Measurements from ENCODE around the gene FMN2. TPM values are rescaled to one million over a fixed set of nuclear protein-coding genes. Genes with fewer than 3 reads are reported as not detected.

FMN2 gene
- total and polyA plus RNA-seq, 8 donors = 0.20 to 2.1 (median 1.2) TPM

DNA sequence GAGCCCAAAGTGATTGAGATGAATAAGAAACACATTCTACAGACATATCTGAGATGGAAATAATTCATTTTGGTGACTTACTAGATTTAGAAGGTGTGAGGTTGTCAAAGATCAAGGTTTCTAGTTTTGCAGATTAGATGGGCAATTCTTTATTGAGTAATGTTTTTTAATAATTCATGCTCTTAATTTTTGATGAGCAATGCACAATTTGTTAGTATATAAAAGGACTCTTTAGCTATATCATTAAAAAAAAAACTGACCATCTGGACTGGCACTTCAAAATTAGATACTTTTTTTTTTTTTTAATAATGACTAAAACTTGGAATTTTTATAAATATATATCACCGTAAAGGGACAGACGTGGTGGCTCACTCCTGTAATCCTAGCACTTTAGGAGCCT, 63.9 kb downstream of the FMN2 start:
- Histone ChIP-seq H3K4me3 (no peak overlapping the region), H3K27me3 (no peaks in the 10 kb centered on the region), H3K9me3 (peaks cover 0 to 7% of the 10 kb centered on the region in 2 donors), H3K36me3 (no peaks in the 10 kb centered on the region), H3K27ac (no peak overlapping the region), H3K4me1 (no peaks in the 10 kb centered on the region)
- intact Hi-C loops (cut with DNase I) = no loop called here
- DNase-seq (no peak), ATAC-seq (no peak)
- TF ChIP-seq, protein P1, sequence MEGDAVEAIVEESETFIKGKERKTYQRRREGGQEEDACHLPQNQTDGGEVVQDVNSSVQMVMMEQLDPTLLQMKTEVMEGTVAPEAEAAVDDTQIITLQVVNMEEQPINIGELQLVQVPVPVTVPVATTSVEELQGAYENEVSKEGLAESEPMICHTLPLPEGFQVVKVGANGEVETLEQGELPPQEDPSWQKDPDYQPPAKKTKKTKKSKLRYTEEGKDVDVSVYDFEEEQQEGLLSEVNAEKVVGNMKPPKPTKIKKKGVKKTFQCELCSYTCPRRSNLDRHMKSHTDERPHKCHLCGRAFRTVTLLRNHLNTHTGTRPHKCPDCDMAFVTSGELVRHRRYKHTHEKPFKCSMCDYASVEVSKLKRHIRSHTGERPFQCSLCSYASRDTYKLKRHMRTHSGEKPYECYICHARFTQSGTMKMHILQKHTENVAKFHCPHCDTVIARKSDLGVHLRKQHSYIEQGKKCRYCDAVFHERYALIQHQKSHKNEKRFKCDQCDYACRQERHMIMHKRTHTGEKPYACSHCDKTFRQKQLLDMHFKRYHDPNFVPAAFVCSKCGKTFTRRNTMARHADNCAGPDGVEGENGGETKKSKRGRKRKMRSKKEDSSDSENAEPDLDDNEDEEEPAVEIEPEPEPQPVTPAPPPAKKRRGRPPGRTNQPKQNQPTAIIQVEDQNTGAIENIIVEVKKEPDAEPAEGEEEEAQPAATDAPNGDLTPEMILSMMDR (IDR thresholded peaks at IDR 0.05) = no peak

DNA sequence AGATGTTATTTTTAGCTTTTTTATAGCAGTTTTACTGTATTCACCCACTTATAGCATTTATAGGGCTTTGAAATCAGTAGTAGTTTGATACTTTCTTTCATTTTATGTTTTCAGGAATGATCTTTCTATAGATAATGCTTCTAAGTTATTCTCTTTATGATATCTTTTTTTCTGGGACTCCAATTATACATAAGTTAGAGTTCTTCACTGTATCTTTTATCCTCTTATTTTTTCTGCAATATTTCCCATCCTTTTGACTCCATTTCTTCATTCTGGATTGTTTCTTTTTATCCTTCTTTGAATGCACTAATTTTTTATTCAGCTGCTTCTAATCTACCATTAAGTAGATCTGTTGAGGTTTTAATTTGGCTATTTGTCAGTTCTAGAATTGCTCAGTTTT, 73.1 kb downstream of the FMN2 start:
- TF ChIP-seq, protein P1 (IDR thresholded peaks at IDR 0.05) = no peak
- H3K27me3 ChIP-seq = no peaks in the 10 kb centered on the region
- H3K4me3 ChIP-seq = no peak overlapping the region
- no peak for ATAC-seq
- no peaks in the 10 kb centered on the region for H3K36me3 ChIP-seq
- no peak for DNase-seq
- intact Hi-C loops (cut with DNase I) = no loop called here
- no peak overlapping the region for H3K27ac ChIP-seq
- H3K9me3 ChIP-seq = peaks cover 0 to 39% of the 10 kb centered on the region in 2 donors
- no peaks in the 10 kb centered on the region for H3K4me1 ChIP-seq

DNA sequence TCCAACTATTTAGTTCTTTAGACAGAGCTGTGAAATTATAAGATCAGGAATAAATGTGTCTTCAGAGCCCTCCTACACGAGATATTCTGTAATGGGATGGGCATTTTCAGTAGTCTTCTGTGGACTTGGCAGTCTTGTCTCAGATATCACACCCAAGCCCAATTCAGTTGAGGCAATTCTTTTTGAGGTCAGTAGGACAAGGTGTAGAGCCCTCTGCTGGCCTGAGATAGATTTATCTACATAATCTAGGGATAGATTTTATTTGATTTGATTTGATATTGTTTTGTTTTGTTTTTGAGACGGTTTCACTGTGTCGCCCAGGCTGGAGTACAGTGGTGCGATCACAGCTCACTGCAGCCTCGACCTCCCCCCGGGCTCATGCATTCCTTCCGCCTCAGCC, 77.5 kb downstream of the FMN2 start:
- DNase-seq = no peak
- no peaks in the 10 kb centered on the region for H3K27me3 ChIP-seq
- peaks cover 0 to 15% of the 10 kb centered on the region in 2 donors for H3K9me3 ChIP-seq
- no peak overlapping the region for H3K4me3 ChIP-seq
- ATAC-seq = no peak
- intact Hi-C loops (cut with DNase I) = no loop called here
- no peak overlapping the region for H3K27ac ChIP-seq
- H3K36me3 ChIP-seq = no peaks in the 10 kb centered on the region
- no peaks in the 10 kb centered on the region for H3K4me1 ChIP-seq
- TF ChIP-seq, protein P1 (IDR thresholded peaks at IDR 0.05) = no peak

DNA sequence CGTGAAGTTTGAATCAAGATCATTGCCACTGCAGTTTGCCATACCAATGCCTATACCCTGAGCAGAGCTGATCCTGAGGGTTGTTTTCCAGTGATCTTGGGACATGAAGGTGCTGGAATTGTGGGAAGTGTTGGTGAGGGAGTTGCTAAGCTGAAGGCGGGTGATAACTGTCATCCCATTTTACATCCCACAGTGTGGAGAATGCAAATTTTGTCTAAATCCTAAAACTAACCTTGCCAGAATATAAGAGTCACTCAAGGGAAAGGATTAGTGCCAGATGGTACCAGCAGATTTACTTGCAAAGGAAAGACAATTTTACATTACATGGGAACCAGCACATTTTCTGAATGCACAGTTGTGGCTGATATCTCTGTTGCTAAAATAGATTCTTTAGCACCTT, 78.6 kb downstream of the FMN2 start:
- ATAC-seq = no peak
- no peak for DNase-seq

DNA sequence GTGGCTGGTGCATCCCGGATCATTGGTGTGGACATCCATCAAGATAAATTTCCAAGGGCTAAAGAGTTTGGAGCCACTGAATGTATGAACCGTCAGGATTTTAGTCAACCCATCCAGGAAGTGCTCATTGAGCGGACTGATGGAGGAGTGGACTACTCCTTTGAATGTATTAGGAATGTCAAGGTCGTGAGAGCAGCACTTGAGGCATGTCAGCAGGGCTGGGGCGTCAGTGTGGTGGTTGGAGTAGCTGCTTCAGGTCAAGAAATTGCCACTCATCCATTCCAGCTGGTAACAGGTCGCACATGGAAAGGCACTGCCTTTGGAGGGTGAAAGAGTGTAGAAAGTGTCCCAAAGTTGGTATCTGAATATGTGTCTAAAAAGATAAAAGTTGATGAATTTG, 79.1 kb downstream of the FMN2 start:
- Histone ChIP-seq H3K36me3 (no peaks in the 10 kb centered on the region), H3K4me3 (no peak overlapping the region), H3K9me3 (peaks cover 0 to 1% of the 10 kb centered on the region in 2 donors), H3K4me1 (no peaks in the 10 kb centered on the region), H3K27ac (no peak overlapping the region), H3K27me3 (no peaks in the 10 kb centered on the region)
- ATAC-seq (no peak), DNase-seq (peak in 1 of 4 donors; percentile 24)
- intact Hi-C loops (cut with DNase I) = no loop called here
- TF ChIP-seq, protein P1 (IDR thresholded peaks at IDR 0.05) = no peak

More for the DNA sequence above, 78.6 kb downstream of the FMN2 start:
- H3K27me3 ChIP-seq = no peaks in the 10 kb centered on the region
- H3K9me3 ChIP-seq = peaks cover 0 to 4% of the 10 kb centered on the region in 2 donors
- TF ChIP-seq, protein P1 (IDR thresholded peaks at IDR 0.05) = no peak
- H3K4me3 ChIP-seq = no peak overlapping the region
- intact Hi-C loops (cut with DNase I) = no loop called here
- no peaks in the 10 kb centered on the region for H3K36me3 ChIP-seq
- H3K27ac ChIP-seq = no peak overlapping the region
- no peaks in the 10 kb centered on the region for H3K4me1 ChIP-seq

Data from left lung (tissue), 10 donors.